ENCODE measurements around the gene LCN6.

Gene LCN6

GRCh38 chr9:136759436-136760325 lies 11.4 kb upstream of the LCN6 start:
- DNase-seq: no peak
- no peak for TF ChIP-seq GATA1 (IDR thresholded peaks at IDR 0.05; ENCODE audit: low read depth, low read length)
- TF ChIP-seq POLR2A (IDR thresholded peaks at IDR 0.05; ENCODE audit: low read length): no peak

GRCh38 chr9:136759001-136759400 lies 10.7 kb upstream of the LCN6 start:
- TF ChIP-seq POLR2A (IDR thresholded peaks at IDR 0.05; ENCODE audit: low read length) (no peak), GATA1 (IDR thresholded peaks at IDR 0.05; ENCODE audit: low read depth, low read length) (no peak)

GRCh38 chr9:136757751-136758140 lies 9.4 kb upstream of the LCN6 start:
- DNase-seq: no peak
- TF ChIP-seq GATA1 (IDR thresholded peaks at IDR 0.05; ENCODE audit: low read depth, low read length) (no peak), POLR2A (IDR thresholded peaks at IDR 0.05; ENCODE audit: low read length) (no peak)

More at GRCh38 chr9:136759001-136759400, 10.7 kb upstream of the LCN6 start:
- DNase-seq: no peak

GRCh38 chr9:136757328-136757727 lies 9.0 kb upstream of the LCN6 start:
- TF ChIP-seq POLR2A (IDR thresholded peaks at IDR 0.05; ENCODE audit: low read length) (no peak), GATA1 (IDR thresholded peaks at IDR 0.05; ENCODE audit: low read depth, low read length) (no peak)
- no peak for DNase-seq

- TF ChIP-seq GATA1 (IDR thresholded peaks at IDR 0.05; ENCODE audit: low read depth, low read length): no peak
- no peak for TF ChIP-seq POLR2A (IDR thresholded peaks at IDR 0.05; ENCODE audit: low read length)
- DNase-seq: no peak
Observed at GRCh38 chr9:136756836-136757235, 8.5 kb upstream of the LCN6 start.

GRCh38 chr9:136756134-136756438 lies 7.8 kb upstream of the LCN6 start:
- no peak for TF ChIP-seq GATA1 (IDR thresholded peaks at IDR 0.05; ENCODE audit: low read depth, low read length)
- DNase-seq: peak; percentile 23 to 51

GRCh38 chr9:136755302-136756133 lies 7.2 kb upstream of the LCN6 start:
- DNase-seq: peak in 1 of 2 experiments; percentile 34

- no peak for DNase-seq
- TF ChIP-seq GATA1 (IDR thresholded peaks at IDR 0.05; ENCODE audit: low read depth, low read length) (no peak), POLR2A (IDR thresholded peaks at IDR 0.05; ENCODE audit: low read length) (no peak)
Observed at GRCh38 chr9:136754626-136755301, 6.4 kb upstream of the LCN6 start.

GRCh38 chr9:136754059-136754572 lies 5.8 kb upstream of the LCN6 start:
- DNase-seq: no peak
- TF ChIP-seq POLR2A (IDR thresholded peaks at IDR 0.05; ENCODE audit: low read length) (no peak), GATA1 (IDR thresholded peaks at IDR 0.05; ENCODE audit: low read depth, low read length) (no peak)

GRCh38 chr9:136753371-136754058 lies 5.2 kb upstream of the LCN6 start:
- TF ChIP-seq POLR2A (IDR thresholded peaks at IDR 0.05; ENCODE audit: low read length) (no peak), GATA1 (IDR thresholded peaks at IDR 0.05; ENCODE audit: low read depth, low read length) (no peak)
- DNase-seq: no peak

- TF ChIP-seq GATA1 (IDR thresholded peaks at IDR 0.05; ENCODE audit: low read depth, low read length) (no peak), POLR2A (IDR thresholded peaks at IDR 0.05; ENCODE audit: low read length) (no peak)
- no peak for DNase-seq
Observed at GRCh38 chr9:136751814-136752213, 3.5 kb upstream of the LCN6 start.

GRCh38 chr9:136751244-136751643 lies 2.9 kb upstream of the LCN6 start:
- TF ChIP-seq POLR2A (IDR thresholded peaks at IDR 0.05; ENCODE audit: low read length) (no peak), GATA1 (IDR thresholded peaks at IDR 0.05; ENCODE audit: low read depth, low read length) (no peak)
- DNase-seq: no peak

- TF ChIP-seq GATA1 (IDR thresholded peaks at IDR 0.05; ENCODE audit: low read depth, low read length): no peak
- TF ChIP-seq POLR2A (IDR thresholded peaks at IDR 0.05; ENCODE audit: low read length): no peak
- no peak for DNase-seq
Observed at GRCh38 chr9:136750526-136750925, 2.2 kb upstream of the LCN6 start.

Data from erythroblast (primary cell).